ENCODE results near the gene ARSB. TPM values are rescaled to one million over a fixed set of nuclear protein-coding genes. Genes with fewer than 3 reads are reported as not detected.
A peak's percentile ranks its signal among the peaks of the same experiment; 100 is the strongest.
"Not testable (repeated sequence)": the region's sequence is repeated elsewhere in the genome, so short reads cannot be mapped to it uniquely, and the experiment has no call there.

ARSB gene
- total RNA-seq, 1 donor from 2014 or later, result 12.4 TPM

DNA sequence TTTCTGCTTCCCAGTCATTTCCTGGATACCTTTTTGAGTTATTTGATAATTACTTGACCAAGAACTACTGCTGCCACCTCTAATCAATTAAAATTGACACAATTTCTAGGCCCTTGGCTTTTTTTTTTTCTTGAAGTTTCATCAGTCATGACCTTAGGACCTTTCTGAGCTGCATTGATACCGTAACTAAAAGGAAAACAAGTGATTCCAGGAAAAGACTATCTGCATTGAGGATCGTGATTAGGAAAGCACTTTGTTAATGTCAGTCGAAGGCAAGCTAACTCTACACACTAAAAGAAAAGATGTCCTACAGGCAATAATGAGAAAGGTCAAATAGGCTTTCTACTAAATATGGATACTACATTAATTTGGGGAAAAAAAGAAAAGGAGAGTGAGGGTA, 69.9 kb downstream of the ARSB start:
- Mint-ChIP-seq H3K27ac (no peak overlapping the region), H3K9me3 (no peaks in the 10 kb centered on the region), H3K4me1 (no peaks in the 10 kb centered on the region), H3K4me3 (no peak overlapping the region), H3K36me3 (ENCODE audit: low read depth) (no peaks in the 10 kb centered on the region), H3K27me3 (no peaks in the 10 kb centered on the region)
- DNase-seq, result no peak
- intact Hi-C loops (cut with micrococcal nuclease), result no loop called here

DNA sequence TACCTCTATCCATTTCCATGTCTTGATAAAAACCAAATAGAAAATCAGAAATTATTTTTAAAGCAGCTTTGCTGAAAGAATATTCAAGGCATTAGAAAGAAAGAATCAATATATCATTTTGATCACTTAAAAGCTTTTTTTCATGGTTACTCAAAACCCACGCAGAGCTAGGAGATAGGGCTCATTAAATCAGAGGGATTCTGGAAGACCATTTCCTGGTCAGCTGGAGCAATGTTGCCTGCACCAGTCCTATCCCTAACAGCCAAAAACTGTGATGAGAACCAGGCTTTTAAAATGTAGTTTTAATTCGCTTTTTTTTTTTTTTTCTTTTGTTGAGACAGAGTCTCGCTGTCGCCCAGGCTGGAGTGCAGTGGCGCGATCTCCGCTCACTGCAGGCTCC, 72.3 kb downstream of the ARSB start:
- H3K27ac Mint-ChIP-seq, result no peak overlapping the region
- peaks cover 5% of the 10 kb centered on the region for H3K4me1 Mint-ChIP-seq
- intact Hi-C loops (cut with micrococcal nuclease), result no loop called here
- peaks cover 2% of the 10 kb centered on the region for H3K36me3 Mint-ChIP-seq (ENCODE audit: low read depth)
- H3K9me3 Mint-ChIP-seq, result no peaks in the 10 kb centered on the region
- no peak overlapping the region for H3K4me3 Mint-ChIP-seq
- DNase-seq, result no peak
- peaks cover 3% of the 10 kb centered on the region for H3K27me3 Mint-ChIP-seq

GRCh38 chr5:78912085-78912771, 72.9 kb downstream of the ARSB start:
- no peak for DNase-seq
- H3K36me3 Mint-ChIP-seq (ENCODE audit: low read depth), result peaks cover 2% of the 10 kb centered on the region
- no peak overlapping the region for H3K27ac Mint-ChIP-seq
- peaks cover 3% of the 10 kb centered on the region for H3K27me3 Mint-ChIP-seq
- H3K4me3 Mint-ChIP-seq, result no peak overlapping the region
- H3K4me1 Mint-ChIP-seq, result peaks cover 5% of the 10 kb centered on the region
- intact Hi-C loops (cut with micrococcal nuclease), result no loop called here
- H3K9me3 Mint-ChIP-seq, result no peaks in the 10 kb centered on the region

DNA sequence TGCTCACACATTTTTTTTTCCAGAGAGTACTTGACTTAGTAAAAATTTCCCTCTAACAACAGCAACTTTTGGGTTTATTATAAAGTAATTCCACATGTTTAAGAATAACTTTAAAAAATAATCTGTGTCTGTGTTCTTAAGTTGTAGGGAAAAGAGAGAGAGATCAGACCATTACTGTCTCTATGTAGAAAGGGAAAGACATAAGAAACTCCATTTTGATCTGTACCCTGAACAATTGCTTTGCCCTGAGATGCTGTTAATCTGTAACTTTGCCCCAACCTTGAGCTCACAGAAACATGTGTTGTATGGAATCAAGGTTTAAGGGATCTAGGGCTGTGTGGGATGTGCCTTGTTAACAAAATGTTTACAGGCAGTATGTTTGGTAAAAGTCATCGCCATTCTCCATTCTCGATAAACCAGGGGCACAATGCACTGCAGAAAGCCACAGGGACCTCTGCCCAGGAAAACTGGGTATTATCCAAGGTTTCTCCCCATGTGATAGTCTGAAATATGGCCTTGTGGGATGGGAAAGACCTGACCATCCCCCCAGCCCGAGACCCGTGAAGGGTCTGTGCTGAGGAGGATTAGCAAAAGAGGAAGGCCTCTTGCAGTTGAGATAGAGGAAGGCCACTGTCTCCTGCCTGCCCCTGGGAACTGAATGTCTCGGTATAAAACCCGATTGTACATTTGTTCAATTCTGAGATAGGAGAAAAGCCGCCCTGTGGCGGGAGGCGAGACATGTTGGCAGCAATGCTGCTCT, 75.7 kb downstream of the ARSB start:
- DNase-seq; H3K9me3 Mint-ChIP-seq; H3K36me3 Mint-ChIP-seq (ENCODE audit: low read depth); H3K27me3 Mint-ChIP-seq; H3K4me3 Mint-ChIP-seq; H3K27ac Mint-ChIP-seq; H3K4me1 Mint-ChIP-seq: not testable (repeated sequence)
- intact Hi-C loops (cut with micrococcal nuclease), result loop anchor here (10.0 kb wide), 1 partner anchor 115 kb away; no protein-coding TSS in a partner anchor

DNA sequence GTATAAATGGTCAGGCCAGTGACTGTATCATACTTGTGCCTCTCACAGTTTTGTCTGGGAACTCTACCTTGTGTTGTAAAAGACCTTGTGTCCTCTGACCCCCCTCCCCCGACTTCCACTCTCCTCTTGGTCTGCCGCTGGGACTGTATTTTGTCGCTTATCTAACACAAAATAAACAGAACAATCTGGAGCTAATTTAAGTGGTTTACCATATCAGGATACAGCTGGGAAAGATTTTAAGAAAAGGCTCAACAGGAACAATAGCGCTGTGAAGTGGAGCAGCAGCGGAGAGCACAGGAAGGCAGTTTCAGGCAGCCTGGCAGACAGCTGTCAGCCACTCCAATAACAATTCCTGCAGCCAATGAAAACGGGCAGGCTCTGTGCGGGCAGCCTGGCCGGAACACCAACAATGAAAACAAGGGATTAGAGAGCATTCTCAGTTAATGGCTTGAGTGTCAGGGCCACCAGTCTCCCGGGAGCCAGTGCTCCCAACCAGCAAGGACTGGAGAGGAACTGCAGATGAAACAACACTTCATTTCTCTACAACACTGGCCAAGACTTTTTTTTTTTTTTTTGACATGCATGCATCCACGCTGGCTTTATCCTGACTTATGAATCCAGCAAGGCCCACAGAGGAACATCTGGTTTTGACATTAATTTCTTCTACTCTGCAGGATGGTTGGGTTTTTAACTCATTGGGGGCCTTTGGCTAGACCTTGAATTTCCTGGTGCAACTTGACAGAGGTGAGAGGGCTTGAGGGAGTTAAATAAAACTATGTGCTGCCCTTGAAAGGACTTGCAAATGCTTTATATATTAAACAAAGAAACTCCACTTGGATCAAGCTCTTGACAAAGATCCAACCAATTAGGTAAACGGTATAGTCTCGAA, 76.7 kb downstream of the ARSB start:
- H3K9me3 Mint-ChIP-seq, result no peaks in the 10 kb centered on the region
- no peak overlapping the region for H3K27ac Mint-ChIP-seq
- H3K4me3 Mint-ChIP-seq, result no peak overlapping the region
- no peak for DNase-seq
- peaks cover 8% of the 10 kb centered on the region for H3K4me1 Mint-ChIP-seq
- intact Hi-C loops (cut with micrococcal nuclease), result loop anchor here (10.0 kb wide), 1 partner anchor 116 kb away; no protein-coding TSS in a partner anchor
- H3K27me3 Mint-ChIP-seq, result peaks cover 3% of the 10 kb centered on the region
- H3K36me3 Mint-ChIP-seq (ENCODE audit: low read depth), result peaks cover 2% of the 10 kb centered on the region

GRCh38 chr5:78907255-78907891, 77.7 kb downstream of the ARSB start:
- Mint-ChIP-seq H3K4me3 (no peak overlapping the region), H3K27ac (no peak overlapping the region), H3K36me3 (ENCODE audit: low read depth) (peaks cover 2% of the 10 kb centered on the region), H3K27me3 (peaks cover 3% of the 10 kb centered on the region), H3K4me1 (peaks cover 8% of the 10 kb centered on the region), H3K9me3 (no peaks in the 10 kb centered on the region)
- intact Hi-C loops (cut with micrococcal nuclease), result loop anchor here (10.0 kb wide), 1 partner anchor 117 kb away; no protein-coding TSS in a partner anchor
- no peak for DNase-seq

- peak overlapping the region; percentile 41 for H3K27ac Mint-ChIP-seq
- intact Hi-C loops (cut with micrococcal nuclease), result loop anchor here (10.0 kb wide), 1 partner anchor 119 kb away; no protein-coding TSS in a partner anchor
- no peak overlapping the region for H3K4me3 Mint-ChIP-seq
- peaks cover 8% of the 10 kb centered on the region for H3K4me1 Mint-ChIP-seq
- DNase-seq, result no peak
- peaks cover 2% of the 10 kb centered on the region for H3K36me3 Mint-ChIP-seq (ENCODE audit: low read depth)
- H3K27me3 Mint-ChIP-seq, result peaks cover 3% of the 10 kb centered on the region
- no peaks in the 10 kb centered on the region for H3K9me3 Mint-ChIP-seq
These were observed 79.8 kb downstream of the ARSB start for GRCh38 chr5:78905084-78905938.

GRCh38 chr5:78903861-78904260, 81.2 kb downstream of the ARSB start:
- Mint-ChIP-seq H3K9me3 (no peaks in the 10 kb centered on the region), H3K27me3 (peaks cover 3% of the 10 kb centered on the region)

DNA sequence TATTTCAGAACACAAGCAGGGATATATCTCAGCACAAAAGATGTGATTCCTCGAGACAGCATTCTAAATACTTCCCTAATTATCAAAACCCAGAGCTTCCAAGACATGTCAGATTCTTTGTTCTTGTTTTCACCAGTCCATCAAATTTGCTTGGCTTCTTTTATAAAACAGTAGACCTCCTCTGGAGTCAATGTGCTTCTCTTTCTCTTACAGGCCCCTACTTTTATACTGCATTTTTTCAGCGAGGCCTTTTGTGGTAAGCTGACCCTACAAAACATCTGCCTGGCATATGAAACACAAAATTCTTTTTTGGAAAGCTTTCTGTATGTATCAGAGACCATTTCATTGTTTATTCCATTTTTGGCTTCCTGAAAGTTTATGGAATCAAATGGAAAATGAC, 81.8 kb downstream of the ARSB start:
- Mint-ChIP-seq H3K9me3 (no peaks in the 10 kb centered on the region), H3K27me3 (peaks cover 3% of the 10 kb centered on the region), H3K4me3 (no peak overlapping the region), H3K36me3 (ENCODE audit: low read depth) (peaks cover 2% of the 10 kb centered on the region), H3K27ac (no peak overlapping the region), H3K4me1 (peaks cover 6% of the 10 kb centered on the region)
- DNase-seq, result no peak
- intact Hi-C loops (cut with micrococcal nuclease), result loop anchor here (5.0 to 10.0 kb wide), 2 partner anchors 121 to 209 kb away; partner anchors contain the start of gene BHMT

More at GRCh38 chr5:78903861-78904260, 81.2 kb downstream of the ARSB start:
- DNase-seq, result no peak
- peaks cover 2% of the 10 kb centered on the region for H3K36me3 Mint-ChIP-seq (ENCODE audit: low read depth)
- intact Hi-C loops (cut with micrococcal nuclease), result loop anchor here (5.0 to 10.0 kb wide), 2 partner anchors 121 to 208 kb away; partner anchors contain the start of gene BHMT
- H3K4me1 Mint-ChIP-seq, result peaks cover 8% of the 10 kb centered on the region
- no peak overlapping the region for H3K27ac Mint-ChIP-seq
- no peak overlapping the region for H3K4me3 Mint-ChIP-seq

DNA sequence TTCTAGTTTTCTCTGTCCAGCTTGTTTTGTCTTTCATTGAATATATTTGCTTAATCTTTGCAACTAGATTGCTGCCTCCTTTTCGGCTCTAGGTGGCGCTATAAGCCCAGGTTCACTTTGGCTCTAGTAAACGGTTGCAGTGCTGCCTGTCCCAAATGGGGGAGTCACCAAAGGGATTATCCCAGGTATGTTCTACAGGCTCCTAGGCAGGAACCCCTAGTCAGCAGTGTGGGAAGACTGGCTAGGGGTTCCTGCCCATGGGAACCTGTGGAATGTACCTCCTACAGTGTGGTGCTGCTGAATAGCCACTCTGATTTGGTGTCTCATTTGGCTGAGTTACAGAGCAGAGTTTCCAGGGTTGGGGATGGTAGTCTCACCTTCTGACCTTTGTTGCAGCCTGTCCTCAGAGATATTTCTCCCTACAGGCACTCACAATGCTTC, 85.2 kb downstream of the ARSB start:
- H3K36me3 Mint-ChIP-seq (ENCODE audit: low read depth), result no peaks in the 10 kb centered on the region
- H3K4me3 Mint-ChIP-seq, result no peak overlapping the region
- intact Hi-C loops (cut with micrococcal nuclease), result loop anchor here (2.0 to 10.0 kb wide), 4 partner anchors 65 to 233 kb away; partner anchors contain the start of gene BHMT
- peak; percentile 78 for DNase-seq
- H3K27ac Mint-ChIP-seq, result no peak overlapping the region
- H3K27me3 Mint-ChIP-seq, result no peaks in the 10 kb centered on the region
- no peaks in the 10 kb centered on the region for H3K4me1 Mint-ChIP-seq
- no peaks in the 10 kb centered on the region for H3K9me3 Mint-ChIP-seq

DNA sequence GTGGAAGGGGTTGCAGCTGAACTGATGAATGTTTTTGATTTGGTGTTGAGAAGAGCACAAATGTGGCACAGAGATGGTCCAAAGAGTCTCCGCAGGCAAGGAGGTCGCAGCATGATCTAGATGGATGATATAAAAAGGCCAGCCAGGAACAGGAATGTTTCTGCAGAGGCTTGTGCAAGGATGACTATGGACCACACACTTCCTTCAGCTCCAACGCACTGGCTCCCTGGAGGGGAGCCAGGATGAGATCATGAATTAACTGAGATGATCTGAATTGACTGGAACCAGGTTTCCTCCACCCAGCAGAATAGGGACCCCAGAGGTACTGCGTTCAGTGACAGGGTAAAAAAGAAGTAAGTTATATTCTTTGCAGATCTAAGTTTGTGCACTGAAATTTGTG, 89.0 kb downstream of the ARSB start:
- intact Hi-C loops (cut with micrococcal nuclease), result no loop called here
- Mint-ChIP-seq H3K4me1 (peaks cover 5% of the 10 kb centered on the region), H3K9me3 (no peaks in the 10 kb centered on the region), H3K36me3 (ENCODE audit: low read depth) (no peaks in the 10 kb centered on the region), H3K27ac (no peak overlapping the region), H3K27me3 (no peaks in the 10 kb centered on the region), H3K4me3 (no peak overlapping the region)
- no peak for DNase-seq

DNA sequence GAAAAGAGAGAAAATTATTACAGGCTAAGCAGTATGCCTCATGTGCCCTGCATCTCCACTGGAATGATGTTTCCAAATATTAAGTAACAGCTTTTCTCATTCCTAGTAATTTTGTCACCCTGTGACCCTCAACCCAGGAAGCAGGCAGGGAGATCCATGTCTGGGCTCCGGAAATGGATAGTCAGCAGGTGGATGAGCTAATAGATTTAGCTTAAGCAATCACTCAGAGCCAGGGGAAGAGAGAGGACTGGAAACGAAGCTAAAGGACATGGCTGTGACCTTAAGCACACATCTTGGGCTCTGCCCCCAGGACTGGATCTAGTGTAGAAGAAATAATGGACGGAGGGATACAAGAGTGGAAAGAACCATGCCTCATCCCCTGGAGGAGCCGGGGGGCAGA, 89.5 kb downstream of the ARSB start:
- Mint-ChIP-seq H3K9me3 (no peaks in the 10 kb centered on the region), H3K27ac (no peak overlapping the region), H3K4me1 (peaks cover 5% of the 10 kb centered on the region), H3K36me3 (ENCODE audit: low read depth) (no peaks in the 10 kb centered on the region), H3K27me3 (no peaks in the 10 kb centered on the region), H3K4me3 (no peak overlapping the region)
- intact Hi-C loops (cut with micrococcal nuclease), result no loop called here
- no peak for DNase-seq

All from activated CD4-positive, alpha-beta T cell treated with anti-CD3 and anti-CD28 coated beads, Interleukin-2, amount 10 ng/mL, durations not matched to agents 24 days and 14 days (primary cell).